ENCODE measurements around the gene TYW3.

TYW3 gene

GRCh38 chr1:74748960-74749359, 16.0 kb downstream of the TYW3 start:
- no peak for ATAC-seq
- TF ChIP-seq ZC3H10 (CRISPR knock-in tag; IDR thresholded peaks at IDR 0.05) (no peak), CSDC2 (CRISPR knock-in tag; IDR thresholded peaks at IDR 0.05) (no peak), ZFP30 (CRISPR knock-in tag; IDR thresholded peaks at IDR 0.05) (no peak), TCF4 (CRISPR knock-in tag; IDR thresholded peaks at IDR 0.05; ENCODE audit: borderline replicate concordance) (no peak), PPARA (CRISPR knock-in tag; IDR thresholded peaks at IDR 0.05; ENCODE audit: borderline replicate concordance) (no peak), ZNF70 (CRISPR knock-in tag; IDR thresholded peaks at IDR 0.05) (no peak), ESRRG (CRISPR knock-in tag; IDR thresholded peaks at IDR 0.05) (no peak), ZFP3 (CRISPR knock-in tag; IDR thresholded peaks at IDR 0.05) (no peak), ZNF565 (CRISPR knock-in tag; conservative IDR thresholded peaks at IDR 0.05; ENCODE audit: low read depth) (no peak), POU6F1 (CRISPR knock-in tag; IDR thresholded peaks at IDR 0.05; ENCODE audit: borderline replicate concordance, low read depth) (no peak), SNAI2 (CRISPR knock-in tag; IDR thresholded peaks at IDR 0.05) (no peak), BACH2 (CRISPR knock-in tag; IDR thresholded peaks at IDR 0.05; ENCODE audit: borderline replicate concordance) (no peak)
- TF ChIP-seq, protein P1, sequence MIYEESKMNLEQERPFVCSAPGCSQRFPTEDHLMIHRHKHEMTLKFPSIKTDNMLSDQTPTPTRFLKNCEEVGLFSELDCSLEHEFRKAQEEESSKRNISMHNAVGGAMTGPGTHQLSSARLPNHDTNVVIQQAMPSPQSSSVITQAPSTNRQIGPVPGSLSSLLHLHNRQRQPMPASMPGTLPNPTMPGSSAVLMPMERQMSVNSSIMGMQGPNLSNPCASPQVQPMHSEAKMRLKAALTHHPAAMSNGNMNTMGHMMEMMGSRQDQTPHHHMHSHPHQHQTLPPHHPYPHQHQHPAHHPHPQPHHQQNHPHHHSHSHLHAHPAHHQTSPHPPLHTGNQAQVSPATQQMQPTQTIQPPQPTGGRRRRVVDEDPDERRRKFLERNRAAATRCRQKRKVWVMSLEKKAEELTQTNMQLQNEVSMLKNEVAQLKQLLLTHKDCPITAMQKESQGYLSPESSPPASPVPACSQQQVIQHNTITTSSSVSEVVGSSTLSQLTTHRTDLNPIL (CRISPR knock-in tag; IDR thresholded peaks at IDR 0.05; ENCODE audit: low read depth) = no peak
- TF ChIP-seq, protein P2, sequence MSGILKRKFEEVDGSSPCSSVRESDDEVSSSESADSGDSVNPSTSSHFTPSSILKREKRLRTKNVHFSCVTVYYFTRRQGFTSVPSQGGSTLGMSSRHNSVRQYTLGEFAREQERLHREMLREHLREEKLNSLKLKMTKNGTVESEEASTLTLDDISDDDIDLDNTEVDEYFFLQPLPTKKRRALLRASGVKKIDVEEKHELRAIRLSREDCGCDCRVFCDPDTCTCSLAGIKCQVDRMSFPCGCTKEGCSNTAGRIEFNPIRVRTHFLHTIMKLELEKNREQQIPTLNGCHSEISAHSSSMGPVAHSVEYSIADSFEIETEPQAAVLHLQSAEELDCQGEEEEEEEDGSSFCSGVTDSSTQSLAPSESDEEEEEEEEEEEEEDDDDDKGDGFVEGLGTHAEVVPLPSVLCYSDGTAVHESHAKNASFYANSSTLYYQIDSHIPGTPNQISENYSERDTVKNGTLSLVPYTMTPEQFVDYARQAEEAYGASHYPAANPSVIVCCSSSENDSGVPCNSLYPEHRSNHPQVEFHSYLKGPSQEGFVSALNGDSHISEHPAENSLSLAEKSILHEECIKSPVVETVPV (CRISPR knock-in tag; IDR thresholded peaks at IDR 0.05) = no peak

GRCh38 chr1:74753104-74753503, 20.2 kb downstream of the TYW3 start:
- no peak for ATAC-seq

More at GRCh38 chr1:74753104-74753503, 20.2 kb downstream of the TYW3 start:
- no peak for TF ChIP-seq ZC3H10 (CRISPR knock-in tag; IDR thresholded peaks at IDR 0.05)
- no peak for TF ChIP-seq ZNF70 (CRISPR knock-in tag; IDR thresholded peaks at IDR 0.05)
- TF ChIP-seq, protein P3, sequence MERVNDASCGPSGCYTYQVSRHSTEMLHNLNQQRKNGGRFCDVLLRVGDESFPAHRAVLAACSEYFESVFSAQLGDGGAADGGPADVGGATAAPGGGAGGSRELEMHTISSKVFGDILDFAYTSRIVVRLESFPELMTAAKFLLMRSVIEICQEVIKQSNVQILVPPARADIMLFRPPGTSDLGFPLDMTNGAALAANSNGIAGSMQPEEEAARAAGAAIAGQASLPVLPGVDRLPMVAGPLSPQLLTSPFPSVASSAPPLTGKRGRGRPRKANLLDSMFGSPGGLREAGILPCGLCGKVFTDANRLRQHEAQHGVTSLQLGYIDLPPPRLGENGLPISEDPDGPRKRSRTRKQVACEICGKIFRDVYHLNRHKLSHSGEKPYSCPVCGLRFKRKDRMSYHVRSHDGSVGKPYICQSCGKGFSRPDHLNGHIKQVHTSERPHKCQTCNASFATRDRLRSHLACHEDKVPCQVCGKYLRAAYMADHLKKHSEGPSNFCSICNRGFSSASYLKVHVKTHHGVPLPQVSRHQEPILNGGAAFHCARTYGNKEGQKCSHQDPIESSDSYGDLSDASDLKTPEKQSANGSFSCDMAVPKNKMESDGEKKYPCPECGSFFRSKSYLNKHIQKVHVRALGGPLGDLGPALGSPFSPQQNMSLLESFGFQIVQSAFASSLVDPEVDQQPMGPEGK (CRISPR knock-in tag; IDR thresholded peaks at IDR 0.05; ENCODE audit: borderline replicate concordance) = no peak
- no peak for TF ChIP-seq ZFP3 (CRISPR knock-in tag; IDR thresholded peaks at IDR 0.05)
- TF ChIP-seq BACH2 (CRISPR knock-in tag; IDR thresholded peaks at IDR 0.05; ENCODE audit: borderline replicate concordance) = no peak
- TF ChIP-seq ZNF565 (CRISPR knock-in tag; conservative IDR thresholded peaks at IDR 0.05; ENCODE audit: low read depth) = no peak
- TF ChIP-seq ESRRG (CRISPR knock-in tag; IDR thresholded peaks at IDR 0.05) = no peak
- no peak for TF ChIP-seq ISL1 (CRISPR knock-in tag; IDR thresholded peaks at IDR 0.05)
- TF ChIP-seq, protein P4, sequence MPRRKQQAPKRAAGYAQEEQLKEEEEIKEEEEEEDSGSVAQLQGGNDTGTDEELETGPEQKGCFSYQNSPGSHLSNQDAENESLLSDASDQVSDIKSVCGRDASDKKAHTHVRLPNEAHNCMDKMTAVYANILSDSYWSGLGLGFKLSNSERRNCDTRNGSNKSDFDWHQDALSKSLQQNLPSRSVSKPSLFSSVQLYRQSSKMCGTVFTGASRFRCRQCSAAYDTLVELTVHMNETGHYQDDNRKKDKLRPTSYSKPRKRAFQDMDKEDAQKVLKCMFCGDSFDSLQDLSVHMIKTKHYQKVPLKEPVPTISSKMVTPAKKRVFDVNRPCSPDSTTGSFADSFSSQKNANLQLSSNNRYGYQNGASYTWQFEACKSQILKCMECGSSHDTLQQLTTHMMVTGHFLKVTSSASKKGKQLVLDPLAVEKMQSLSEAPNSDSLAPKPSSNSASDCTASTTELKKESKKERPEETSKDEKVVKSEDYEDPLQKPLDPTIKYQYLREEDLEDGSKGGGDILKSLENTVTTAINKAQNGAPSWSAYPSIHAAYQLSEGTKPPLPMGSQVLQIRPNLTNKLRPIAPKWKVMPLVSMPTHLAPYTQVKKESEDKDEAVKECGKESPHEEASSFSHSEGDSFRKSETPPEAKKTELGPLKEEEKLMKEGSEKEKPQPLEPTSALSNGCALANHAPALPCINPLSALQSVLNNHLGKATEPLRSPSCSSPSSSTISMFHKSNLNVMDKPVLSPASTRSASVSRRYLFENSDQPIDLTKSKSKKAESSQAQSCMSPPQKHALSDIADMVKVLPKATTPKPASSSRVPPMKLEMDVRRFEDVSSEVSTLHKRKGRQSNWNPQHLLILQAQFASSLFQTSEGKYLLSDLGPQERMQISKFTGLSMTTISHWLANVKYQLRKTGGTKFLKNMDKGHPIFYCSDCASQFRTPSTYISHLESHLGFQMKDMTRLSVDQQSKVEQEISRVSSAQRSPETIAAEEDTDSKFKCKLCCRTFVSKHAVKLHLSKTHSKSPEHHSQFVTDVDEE (CRISPR knock-in tag; IDR thresholded peaks at IDR 0.05) = no peak
- TF ChIP-seq TCF4 (CRISPR knock-in tag; IDR thresholded peaks at IDR 0.05; ENCODE audit: borderline replicate concordance) = no peak
- TF ChIP-seq TOX (CRISPR knock-in tag; IDR thresholded peaks at IDR 0.05; ENCODE audit: borderline replicate concordance) = no peak
- TF ChIP-seq ARNTL (CRISPR knock-in tag; IDR thresholded peaks at IDR 0.05; ENCODE audit: borderline replicate concordance, low read depth) = no peak
- TF ChIP-seq CSDC2 (CRISPR knock-in tag; IDR thresholded peaks at IDR 0.05) = no peak
- TF ChIP-seq, protein P2 (CRISPR knock-in tag; IDR thresholded peaks at IDR 0.05) = no peak
- TF ChIP-seq GLIS3 (CRISPR knock-in tag; IDR thresholded peaks at IDR 0.05) = no peak
- no peak for TF ChIP-seq ZNF8 (CRISPR knock-in tag; IDR thresholded peaks at IDR 0.05)
- TF ChIP-seq RARB (CRISPR knock-in tag; IDR thresholded peaks at IDR 0.05) = no peak
- TF ChIP-seq, protein P1 (CRISPR knock-in tag; IDR thresholded peaks at IDR 0.05; ENCODE audit: low read depth) = no peak
- TF ChIP-seq POU6F1 (CRISPR knock-in tag; IDR thresholded peaks at IDR 0.05; ENCODE audit: borderline replicate concordance, low read depth) = no peak

Measured in SK-N-SH treated with all-trans-retinoic acid at 6 μM for 48 hours (cell line).